Hepatocyte (in vitro differentiated cells): Measurements from ENCODE around the gene APC2. TPM values are rescaled to one million over a fixed set of nuclear protein-coding genes. Genes with fewer than 3 reads are reported as not detected.
"Not testable (repeated sequence)": the region's sequence is repeated elsewhere in the genome, so short reads cannot be mapped to it uniquely, and the experiment has no call there.

Experiments used
- DNase-seq: peaks from one replicate; pipeline ENCODE4 v3.0.0-alpha.2; 2016; ENCODE audit warnings: low spot score
- H2AFZ ChIP-seq: fragments of 200-600 bp; sonication (generic); 2 replicates; pipeline ENCODE4 v1.6.0; 2016; ENCODE audit warnings: antibody characterized with exemption, mild to moderate bottlenecking
- H3K27ac ChIP-seq: fragments of 200-600 bp; sonication (generic); 2 replicates; pipeline ENCODE4 v1.5.1; 2016; ENCODE audit warnings: mild to moderate bottlenecking
- H3K27me3 ChIP-seq: fragments of 200-600 bp; sonication (generic); 2 replicates; pipeline ENCODE4 v1.6.1; 2016
- H3K36me3 ChIP-seq: fragments of 200-600 bp; sonication (generic); replicated peaks from 2 replicates; pipeline ENCODE4 v1.5.1; 2016; ENCODE audit warnings: low read depth; ENCODE audit not compliant: insufficient read depth
- H3K4me1 ChIP-seq: fragments of 200-600 bp; sonication (generic); 2 replicates; pipeline ENCODE4 v1.5.1; 2016; ENCODE audit warnings: mild to moderate bottlenecking, moderate library complexity; ENCODE audit not compliant: insufficient read depth
- H3K4me2 ChIP-seq: fragments of 200-600 bp; sonication (generic); 2 replicates; pipeline ENCODE4 v1.6.0; 2016
- H3K4me3 ChIP-seq: fragments of 200-600 bp; sonication (generic); 2 replicates; pipeline ENCODE4 v1.5.1; 2016; ENCODE audit warnings: mild to moderate bottlenecking
- H3K79me2 ChIP-seq: fragments of 200-600 bp; sonication (generic); 2 replicates; pipeline ENCODE4 v1.6.0; 2017; ENCODE audit warnings: mild to moderate bottlenecking
- H3K9me2 ChIP-seq: fragments of 200-600 bp; sonication (generic); replicated peaks from 2 replicates; pipeline ENCODE4 v1.6.0; 2017; ENCODE audit warnings: mild to moderate bottlenecking; ENCODE audit not compliant: insufficient read depth
- H3K9me3 ChIP-seq: fragments of 200-600 bp; sonication (generic); 2 replicates; pipeline ENCODE4 v1.5.1; 2016; ENCODE audit warnings: low read depth, mild to moderate bottlenecking
- H4K20me1 ChIP-seq: fragments of 200-600 bp; sonication (generic); 2 replicates; pipeline ENCODE4 v1.6.0; 2016; ENCODE audit warnings: mild to moderate bottlenecking; ENCODE audit not compliant: insufficient read depth, poor library complexity, severe bottlenecking
- EZH2 ChIP-seq: fragments of 200-600 bp; sonication (generic); IDR thresholded peaks from 2 replicates; pipeline ENCODE4 v1.6.1; 2016; ENCODE audit warnings: antibody characterized with exemption, mild to moderate bottlenecking, borderline replicate concordance
- EZH2phosphoT487 ChIP-seq: fragments of 200-600 bp; sonication (generic); IDR thresholded peaks from one replicate; pipeline ENCODE4 v1.6.1; 2018; ENCODE audit warnings: antibody characterized with exemption, mild to moderate bottlenecking, low read depth, moderate library complexity; ENCODE audit not compliant: unreplicated experiment, severe bottlenecking
- WGBS: methylation state at CpG from one replicate; pipeline ENCODE4 v1.1.6; 2016; ENCODE audit warnings: low lambda C conversion rate; ENCODE audit errors: missing lambda C conversion rate; 5-methylcytosine and 5-hydroxymethylcytosine counted together
- polyA plus RNA-seq: library from polyadenylated mRNA; unstranded; fragments of >200 nt; fragmentation: Nextera tagmentation; extraction: Ambion mirVana; gene quantifications from 2 replicates; pipeline ENCODE4 v1.2.1, GENCODE V29; 2016
- total RNA-seq: library from RNA; depleted of rRNA; stranded (reverse); fragments of >200 nt; gene quantifications from 2 replicates; pipeline ENCODE4 v1.2.3, GENCODE V29; 2014
- TF ChIP-seq, protein P1 (sequence below): fragments of 200-600 bp; sonication (generic); IDR thresholded peaks from 2 replicates; pipeline ENCODE4 v1.5.1; 2016; ENCODE audit warnings: antibody characterized with exemption, mild to moderate bottlenecking; ENCODE audit not compliant: poor library complexity

APC2 gene
- total and polyA plus RNA-seq, 2 experiments from 2014 or later: 0.36 to 1.2 TPM

DNA sequence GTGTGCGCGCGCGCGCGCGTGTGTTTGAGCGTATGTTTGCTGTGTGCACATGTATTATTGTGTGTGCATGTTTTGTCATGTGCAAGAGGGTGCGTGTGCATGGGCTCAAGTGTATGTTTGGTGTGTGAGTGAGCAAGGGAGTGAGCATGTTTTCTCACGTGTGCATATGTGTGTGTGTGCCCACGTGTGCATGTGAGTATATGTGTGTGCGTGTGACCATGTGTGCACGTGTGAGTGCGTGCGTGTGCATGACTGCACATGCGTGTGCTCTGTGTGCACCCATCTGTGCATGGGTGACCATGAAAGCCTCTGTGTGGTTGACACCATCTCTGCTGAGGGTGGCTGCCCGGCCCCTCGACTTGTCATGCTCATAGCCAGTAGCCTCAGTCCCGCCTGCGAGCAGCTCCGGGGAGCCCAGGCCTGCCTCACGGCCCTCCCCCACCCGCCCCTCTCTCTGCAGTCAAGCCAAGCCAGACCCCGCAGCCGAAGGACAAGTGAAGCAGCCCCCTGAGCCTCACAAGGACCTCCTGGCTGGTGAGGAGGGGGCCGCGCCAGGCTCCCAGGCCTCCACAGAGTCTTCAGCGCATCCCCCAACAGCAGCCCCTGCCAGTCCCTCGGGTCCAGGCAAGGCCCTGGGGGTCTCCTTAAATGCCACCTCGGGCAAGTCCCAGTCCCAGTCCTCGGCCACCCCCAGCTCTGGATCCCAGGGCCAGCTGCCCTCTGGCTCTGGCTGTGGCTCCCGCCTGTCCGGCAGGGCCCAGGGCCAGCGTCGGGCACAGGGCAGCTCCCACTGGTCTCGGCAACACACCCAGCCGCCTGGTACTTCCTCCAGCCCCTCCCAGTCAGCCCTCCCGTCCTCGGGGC is 47.0 kb downstream of the APC2 start:
- Histone ChIP-seq H3K4me1 (peaks cover 19% of the 10 kb centered on the region), H2AFZ (no peak overlapping the region), H4K20me1 (no peaks in the 10 kb centered on the region), H3K27me3 (no peaks in the 10 kb centered on the region), H3K79me2 (peaks cover 7% of the 10 kb centered on the region), H3K9me2 (no peaks in the 10 kb centered on the region), H3K36me3 (no peaks in the 10 kb centered on the region), H3K9me3 (no peaks in the 10 kb centered on the region), H3K27ac (peak overlapping the region; percentile 68), H3K4me3 (no peak overlapping the region), H3K4me2 (no peak overlapping the region)
- DNase-seq: no peak
- TF ChIP-seq EZH2 (no peak), EZH2phosphoT487 (no peak)
- TF ChIP-seq, protein P1, sequence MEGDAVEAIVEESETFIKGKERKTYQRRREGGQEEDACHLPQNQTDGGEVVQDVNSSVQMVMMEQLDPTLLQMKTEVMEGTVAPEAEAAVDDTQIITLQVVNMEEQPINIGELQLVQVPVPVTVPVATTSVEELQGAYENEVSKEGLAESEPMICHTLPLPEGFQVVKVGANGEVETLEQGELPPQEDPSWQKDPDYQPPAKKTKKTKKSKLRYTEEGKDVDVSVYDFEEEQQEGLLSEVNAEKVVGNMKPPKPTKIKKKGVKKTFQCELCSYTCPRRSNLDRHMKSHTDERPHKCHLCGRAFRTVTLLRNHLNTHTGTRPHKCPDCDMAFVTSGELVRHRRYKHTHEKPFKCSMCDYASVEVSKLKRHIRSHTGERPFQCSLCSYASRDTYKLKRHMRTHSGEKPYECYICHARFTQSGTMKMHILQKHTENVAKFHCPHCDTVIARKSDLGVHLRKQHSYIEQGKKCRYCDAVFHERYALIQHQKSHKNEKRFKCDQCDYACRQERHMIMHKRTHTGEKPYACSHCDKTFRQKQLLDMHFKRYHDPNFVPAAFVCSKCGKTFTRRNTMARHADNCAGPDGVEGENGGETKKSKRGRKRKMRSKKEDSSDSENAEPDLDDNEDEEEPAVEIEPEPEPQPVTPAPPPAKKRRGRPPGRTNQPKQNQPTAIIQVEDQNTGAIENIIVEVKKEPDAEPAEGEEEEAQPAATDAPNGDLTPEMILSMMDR: no peak
- WGBS: 89% methylated on average over 30 of the region's 39 CpGs

DNA sequence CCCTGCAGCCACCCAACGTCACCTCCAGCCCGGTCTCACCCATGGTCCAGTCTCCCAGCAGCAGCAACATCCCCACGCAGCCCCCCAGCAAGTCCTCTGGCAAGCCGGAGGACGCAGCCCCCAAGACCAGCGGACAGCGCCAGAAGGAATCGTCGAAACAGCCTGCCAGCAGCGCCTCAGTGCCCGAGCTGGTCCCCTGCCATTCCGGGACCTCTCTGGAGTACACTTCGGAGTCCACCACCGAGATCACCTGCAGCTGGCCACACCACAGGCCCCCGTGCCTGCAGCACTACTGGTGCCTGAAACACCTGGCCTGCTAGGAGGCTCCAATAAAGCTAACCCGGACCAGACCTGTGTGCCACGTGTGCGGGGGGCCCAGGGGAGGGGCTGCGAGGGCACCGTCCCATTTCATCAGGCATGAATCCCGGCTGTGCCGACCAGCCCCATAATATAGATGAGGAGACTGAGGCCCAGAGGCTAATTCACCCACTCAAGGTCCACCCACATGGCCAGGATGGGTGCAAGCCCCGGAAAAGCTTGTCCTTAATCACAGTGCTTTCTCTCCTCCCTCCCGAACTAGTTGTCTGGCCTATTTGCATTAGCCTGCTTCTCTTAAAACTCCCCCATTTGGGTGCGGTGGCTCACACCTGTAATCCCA is 47.8 kb downstream of the APC2 start:
- H3K4me1 ChIP-seq: peaks cover 17% of the 10 kb centered on the region
- no peak overlapping the region for H3K4me3 ChIP-seq
- H3K27ac ChIP-seq: peak overlapping the region; percentile 68
- DNase-seq: no peak
- H3K27me3 ChIP-seq: no peaks in the 10 kb centered on the region
- no peaks in the 10 kb centered on the region for H4K20me1 ChIP-seq
- no peak overlapping the region for H2AFZ ChIP-seq
- 87% methylated on average over 25 of the region's 25 CpGs for WGBS
- no peaks in the 10 kb centered on the region for H3K36me3 ChIP-seq
- no peak for TF ChIP-seq EZH2
- TF ChIP-seq, protein P1: no peak
- no peak for TF ChIP-seq EZH2phosphoT487
- no peak overlapping the region for H3K4me2 ChIP-seq
- H3K79me2 ChIP-seq: peaks cover 5% of the 10 kb centered on the region
- no peaks in the 10 kb centered on the region for H3K9me2 ChIP-seq
- H3K9me3 ChIP-seq: no peaks in the 10 kb centered on the region

DNA sequence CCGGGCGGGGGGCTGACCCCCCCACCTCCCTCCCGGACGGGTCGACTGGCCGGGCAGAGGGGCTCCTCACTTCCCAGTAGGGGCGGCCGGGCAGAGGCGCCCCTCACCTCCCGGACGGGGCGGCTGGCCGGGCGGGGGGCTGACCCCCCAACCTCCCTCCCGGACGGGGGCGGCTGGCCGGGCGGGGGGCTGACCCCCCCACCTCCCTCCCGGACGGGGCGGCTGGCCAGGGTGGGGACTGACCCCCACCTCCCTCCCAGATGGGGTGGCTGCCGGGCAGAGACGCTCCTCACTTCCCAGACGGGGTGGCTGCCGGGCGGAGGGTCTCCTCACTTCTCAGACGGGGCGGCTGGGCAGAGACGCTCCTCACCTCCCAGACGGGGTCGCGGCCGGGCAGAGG is 49.3 kb downstream of the APC2 start:
- not testable (repeated sequence) for H3K27ac ChIP-seq, H3K27me3 ChIP-seq, H3K4me3 ChIP-seq, H3K36me3 ChIP-seq, DNase-seq, H4K20me1 ChIP-seq, H3K9me2 ChIP-seq, H3K79me2 ChIP-seq, H3K9me3 ChIP-seq, H2AFZ ChIP-seq, H3K4me2 ChIP-seq
- peaks cover 18% of the 10 kb centered on the region for H3K4me1 ChIP-seq
- WGBS: no CpG with 5 or more reads among the region's 34 CpGs

DNA sequence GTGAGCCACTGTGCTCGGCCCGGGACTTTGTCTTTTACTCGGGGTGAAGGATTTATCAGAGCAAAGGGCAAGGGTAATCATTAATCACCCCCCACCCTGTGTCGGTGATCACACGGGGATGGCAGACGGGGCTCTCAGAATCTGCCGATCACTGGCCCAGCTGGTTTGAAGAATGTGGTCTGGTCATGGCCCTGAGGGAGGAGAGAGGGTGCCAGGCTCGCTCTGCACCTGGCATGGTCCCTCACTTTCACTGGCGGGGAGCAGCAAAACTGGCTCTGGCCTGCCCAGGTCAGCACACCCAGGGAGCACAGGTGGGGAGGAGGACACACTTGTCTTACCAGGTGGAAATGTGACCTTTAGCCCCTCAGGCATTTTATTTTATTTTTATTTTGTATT is 51.3 kb downstream of the APC2 start:
- Histone ChIP-seq H3K4me2 (peak overlapping the region; percentile 39), H2AFZ (no peak overlapping the region), H3K9me2 (no peaks in the 10 kb centered on the region), H3K79me2 (no peaks in the 10 kb centered on the region), H3K36me3 (no peaks in the 10 kb centered on the region), H3K27ac (peak overlapping the region; percentile 49), H3K27me3 (no peaks in the 10 kb centered on the region), H3K4me3 (no peak overlapping the region), H3K4me1 (peaks cover 16% of the 10 kb centered on the region), H4K20me1 (no peaks in the 10 kb centered on the region), H3K9me3 (no peaks in the 10 kb centered on the region)
- 57% methylated on average over 9 of the region's 9 CpGs for whole genome bisulfite sequencing
- TF ChIP-seq EZH2phosphoT487 (no peak), EZH2 (no peak)
- DNase-seq: no peak
